K562 (cell line): ENCODE measurements around the gene CHST8.

ENCODE experiments used
- E2F6 ChIP-seq, 2 experiments: IDR thresholded peaks; 2 replicates each; pipeline ENCODE4 v1.6.1; 2011; ENCODE audit warnings: borderline replicate concordance in 1 of 2, control low read depth in 1 of 2, low read depth in 1 of 2, low read length in 1 of 2, mild to moderate bottlenecking in 1 of 2, mixed read lengths in 1 of 2, moderate library complexity in 1 of 2; ENCODE audit not compliant: insufficient read depth in 1 of 2, insufficient read length in 1 of 2, poor library complexity in 1 of 2, severe bottlenecking in 1 of 2; ENCODE audit errors: extremely low read depth in 1 of 2
- HCFC1 ChIP-seq: IDR thresholded peaks from 2 replicates; pipeline ENCODE4 v1.6.1; 2012; ENCODE audit warnings: low read depth, low read length, improper control_type of control experiment
- MXI1 ChIP-seq: IDR thresholded peaks from 2 replicates; pipeline ENCODE4 v1.6.1; 2011; ENCODE audit warnings: low read depth, mild to moderate bottlenecking, improper control_type of control experiment, low read length
- POLR2AphosphoS5 ChIP-seq: IDR thresholded peaks from 2 replicates; pipeline ENCODE4 v1.6.1; 2011; ENCODE audit warnings: mild to moderate bottlenecking, low read depth, low read length, moderate library complexity; ENCODE audit not compliant: control insufficient read depth, insufficient read depth
- SP2 ChIP-seq: IDR thresholded peaks from 2 replicates; pipeline ENCODE4 v1.6.1; 2011; ENCODE audit warnings: mild to moderate bottlenecking, low read depth, low read length, moderate library complexity; ENCODE audit not compliant: poor library complexity, severe bottlenecking; ENCODE audit errors: extremely low read depth
- SPI1 ChIP-seq: IDR thresholded peaks from 2 replicates; pipeline ENCODE4 v1.6.1; 2011; ENCODE audit warnings: low read depth, low read length, control low read depth, borderline replicate concordance
- SREBF2 ChIP-seq: sonication (generic); formaldehyde crosslinking; IDR thresholded peaks from 2 replicates; pipeline ENCODE4 v1.4.0; 2020; ENCODE audit warnings: mild to moderate bottlenecking, missing genetic modification reagents
- ZSCAN29 ChIP-seq: fragments of 450-650 bp; IDR thresholded peaks from 2 replicates; pipeline ENCODE4 v1.6.1; 2017

- TF ChIP-seq POLR2AphosphoS5 (no peak), SREBF2 (CRISPR knock-in tag) (no peak), E2F6 (IDR thresholded peaks at IDR 0.05; ENCODE audit: borderline replicate concordance in 1 of 2, extremely low read depth in 1 of 2, insufficient read depth in 1 of 2, insufficient read length in 1 of 2, low read depth in 1 of 2, low read length in 1 of 2, poor library complexity in 1 of 2, severe bottlenecking in 1 of 2) (no peak), SPI1 (no peak), HCFC1 (no peak), MXI1 (no peak), ZSCAN29 (no peak), SP2 (no peak)
Measured at GRCh38 chr19:33749619-33750175, 127.9 kb downstream of the CHST8 start.
